ENCODE data around the gene UBAC2.

The UBAC2 gene

DNA sequence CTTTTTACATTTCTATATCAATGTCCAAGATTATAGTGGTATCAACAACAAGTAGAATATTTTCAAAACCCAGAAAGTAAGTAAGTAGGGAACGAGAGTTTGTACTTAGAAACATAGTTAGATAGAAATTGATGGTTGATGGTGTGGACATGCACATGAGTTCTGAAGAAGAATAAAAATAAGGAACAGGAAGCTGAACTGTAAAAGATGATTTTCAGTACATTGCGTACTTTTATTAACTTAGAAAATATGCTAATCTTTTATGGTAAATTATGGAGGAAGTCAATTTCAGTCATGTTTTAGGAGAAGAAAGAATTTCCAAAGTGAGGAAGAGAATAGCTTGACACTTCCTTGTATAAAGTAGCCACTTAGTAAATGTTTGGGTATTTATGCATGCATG is 69.9 kb downstream of the UBAC2 start:
- Histone ChIP-seq H3K27me3 (ENCODE audit: control insufficient read depth, insufficient read depth, low read length) (no peaks in the 10 kb centered on the region), H3K9me3 (ENCODE audit: control insufficient read depth, low read length) (no peaks in the 10 kb centered on the region), H3K4me3 (ENCODE audit: low read length) (no peak overlapping the region), H3K4me1 (ENCODE audit: control insufficient read depth, insufficient read depth, low read length) (no peaks in the 10 kb centered on the region), H3K9ac (ENCODE audit: low read length) (no peak overlapping the region), H3K36me3 (ENCODE audit: control insufficient read depth, insufficient read depth, low read length) (no peaks in the 10 kb centered on the region)

- Histone ChIP-seq H3K27me3 (ENCODE audit: control insufficient read depth, insufficient read depth, low read length) (no peaks in the 10 kb centered on the region), H3K9ac (ENCODE audit: low read length) (no peak overlapping the region), H3K4me1 (ENCODE audit: control insufficient read depth, insufficient read depth, low read length) (no peaks in the 10 kb centered on the region), H3K36me3 (ENCODE audit: control insufficient read depth, insufficient read depth, low read length) (no peaks in the 10 kb centered on the region), H3K9me3 (ENCODE audit: control insufficient read depth, low read length) (no peaks in the 10 kb centered on the region), H3K4me3 (ENCODE audit: low read length) (no peak overlapping the region)
Observed at GRCh38 chr13:99271249-99271648, 70.6 kb downstream of the UBAC2 start.

- Histone ChIP-seq H3K4me3 (ENCODE audit: low read length) (no peak overlapping the region), H3K9ac (ENCODE audit: low read length) (no peak overlapping the region), H3K36me3 (ENCODE audit: control insufficient read depth, insufficient read depth, low read length) (no peaks in the 10 kb centered on the region), H3K27me3 (ENCODE audit: control insufficient read depth, insufficient read depth, low read length) (no peaks in the 10 kb centered on the region), H3K4me1 (ENCODE audit: control insufficient read depth, insufficient read depth, low read length) (no peaks in the 10 kb centered on the region), H3K9me3 (ENCODE audit: control insufficient read depth, low read length) (no peaks in the 10 kb centered on the region)
Observed at GRCh38 chr13:99272481-99272880, 71.8 kb downstream of the UBAC2 start.

GRCh38 chr13:99273128-99273527 is 72.5 kb downstream of the UBAC2 start:
- no peaks in the 10 kb centered on the region for H3K9me3 ChIP-seq (ENCODE audit: control insufficient read depth, low read length)
- no peaks in the 10 kb centered on the region for H3K4me1 ChIP-seq (ENCODE audit: control insufficient read depth, insufficient read depth, low read length)
- no peaks in the 10 kb centered on the region for H3K27me3 ChIP-seq (ENCODE audit: control insufficient read depth, insufficient read depth, low read length)
- no peaks in the 10 kb centered on the region for H3K36me3 ChIP-seq (ENCODE audit: control insufficient read depth, insufficient read depth, low read length)
- no peak overlapping the region for H3K9ac ChIP-seq (ENCODE audit: low read length)
- H3K4me3 ChIP-seq (ENCODE audit: low read length) = no peak overlapping the region

GRCh38 chr13:99275093-99275469 is 74.4 kb downstream of the UBAC2 start:
- Histone ChIP-seq H3K9me3 (ENCODE audit: control insufficient read depth, low read length) (no peaks in the 10 kb centered on the region), H3K27me3 (ENCODE audit: control insufficient read depth, insufficient read depth, low read length) (no peaks in the 10 kb centered on the region), H3K4me1 (ENCODE audit: control insufficient read depth, insufficient read depth, low read length) (peaks cover 7% of the 10 kb centered on the region), H3K9ac (ENCODE audit: low read length) (no peak overlapping the region), H3K4me3 (ENCODE audit: low read length) (no peak overlapping the region), H3K36me3 (ENCODE audit: control insufficient read depth, insufficient read depth, low read length) (no peaks in the 10 kb centered on the region)

DNA sequence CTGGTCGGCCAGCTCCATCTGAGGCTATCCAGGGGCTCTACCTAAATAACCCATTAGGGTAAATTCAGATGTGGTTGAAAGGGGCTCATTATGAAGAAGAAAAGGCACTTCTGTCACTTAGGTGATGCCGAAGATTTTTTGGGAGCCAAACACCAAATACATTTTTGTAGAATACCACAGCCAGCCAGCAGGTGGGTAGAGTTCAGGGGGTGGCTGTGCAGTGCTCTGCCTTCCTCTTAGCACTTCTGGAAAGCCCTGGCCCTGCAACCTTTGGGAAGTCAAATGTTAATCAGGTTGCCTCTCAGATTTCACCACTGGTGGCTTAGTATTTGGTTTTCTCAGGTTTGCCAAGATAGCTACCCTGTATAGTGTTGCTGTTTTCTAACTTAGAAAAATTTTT is 76.1 kb downstream of the UBAC2 start:
- no peak overlapping the region for H3K9ac ChIP-seq (ENCODE audit: low read length)
- no peaks in the 10 kb centered on the region for H3K27me3 ChIP-seq (ENCODE audit: control insufficient read depth, insufficient read depth, low read length)
- H3K36me3 ChIP-seq (ENCODE audit: control insufficient read depth, insufficient read depth, low read length) = no peaks in the 10 kb centered on the region
- no peaks in the 10 kb centered on the region for H3K9me3 ChIP-seq (ENCODE audit: control insufficient read depth, low read length)
- H3K4me1 ChIP-seq (ENCODE audit: control insufficient read depth, insufficient read depth, low read length) = peaks cover 11% of the 10 kb centered on the region
- no peak overlapping the region for H3K4me3 ChIP-seq (ENCODE audit: low read length)

DNA sequence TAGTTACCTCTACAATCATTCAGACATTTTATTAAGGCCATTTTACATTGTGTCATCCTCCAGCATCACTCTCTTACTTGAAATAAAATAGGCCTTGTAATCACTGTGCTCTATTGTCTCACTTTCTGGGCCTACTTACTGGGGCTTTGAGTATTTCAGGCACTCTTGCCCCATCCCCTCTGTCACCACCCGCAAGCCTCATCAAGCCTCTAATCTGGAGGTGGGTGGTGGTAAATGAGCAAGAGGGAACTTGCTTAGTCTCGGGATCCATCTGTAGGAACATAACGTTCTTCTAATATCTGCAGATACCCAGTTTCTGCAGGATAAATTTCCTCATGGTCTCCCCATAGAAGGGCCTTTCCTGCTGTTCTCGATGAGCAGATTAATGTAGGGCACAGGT is 77.0 kb downstream of the UBAC2 start:
- no peaks in the 10 kb centered on the region for H3K36me3 ChIP-seq (ENCODE audit: control insufficient read depth, insufficient read depth, low read length)
- H3K4me1 ChIP-seq (ENCODE audit: control insufficient read depth, insufficient read depth, low read length) = peaks cover 11% of the 10 kb centered on the region
- H3K9ac ChIP-seq (ENCODE audit: low read length) = no peak overlapping the region
- H3K27me3 ChIP-seq (ENCODE audit: control insufficient read depth, insufficient read depth, low read length) = no peaks in the 10 kb centered on the region
- no peak overlapping the region for H3K4me3 ChIP-seq (ENCODE audit: low read length)
- H3K9me3 ChIP-seq (ENCODE audit: control insufficient read depth, low read length) = no peaks in the 10 kb centered on the region

DNA sequence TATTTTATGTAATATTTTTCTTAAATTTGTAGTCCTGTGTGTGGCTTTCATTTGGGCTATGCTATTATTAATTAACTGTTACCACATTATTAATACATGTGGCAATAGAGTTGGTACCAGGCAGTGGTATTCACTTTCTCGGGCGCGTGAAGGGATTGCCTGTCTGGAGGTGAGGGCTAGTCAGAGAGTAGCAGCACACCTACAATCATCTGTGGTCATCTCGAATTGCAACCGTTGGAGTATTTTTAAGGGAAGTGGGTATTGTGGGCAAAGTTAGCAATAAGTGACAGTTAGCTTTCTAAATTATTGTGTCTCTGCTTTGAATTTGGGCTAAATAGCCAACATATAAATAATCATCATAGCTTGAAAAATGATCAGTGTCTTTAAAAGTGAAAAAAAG is 77.5 kb downstream of the UBAC2 start:
- H3K4me3 ChIP-seq (ENCODE audit: low read length) = no peak overlapping the region
- peaks cover 11% of the 10 kb centered on the region for H3K4me1 ChIP-seq (ENCODE audit: control insufficient read depth, insufficient read depth, low read length)
- no peaks in the 10 kb centered on the region for H3K27me3 ChIP-seq (ENCODE audit: control insufficient read depth, insufficient read depth, low read length)
- no peaks in the 10 kb centered on the region for H3K36me3 ChIP-seq (ENCODE audit: control insufficient read depth, insufficient read depth, low read length)
- H3K9me3 ChIP-seq (ENCODE audit: control insufficient read depth, low read length) = no peaks in the 10 kb centered on the region
- H3K9ac ChIP-seq (ENCODE audit: low read length) = no peak overlapping the region

- no peak overlapping the region for H3K4me3 ChIP-seq (ENCODE audit: low read length)
- no peak overlapping the region for H3K9ac ChIP-seq (ENCODE audit: low read length)
- no peaks in the 10 kb centered on the region for H3K36me3 ChIP-seq (ENCODE audit: control insufficient read depth, insufficient read depth, low read length)
- H3K9me3 ChIP-seq (ENCODE audit: control insufficient read depth, low read length) = no peaks in the 10 kb centered on the region
- no peaks in the 10 kb centered on the region for H3K27me3 ChIP-seq (ENCODE audit: control insufficient read depth, insufficient read depth, low read length)
- peaks cover 11% of the 10 kb centered on the region for H3K4me1 ChIP-seq (ENCODE audit: control insufficient read depth, insufficient read depth, low read length)
Observed at GRCh38 chr13:99278843-99279242, 78.2 kb downstream of the UBAC2 start.

DNA sequence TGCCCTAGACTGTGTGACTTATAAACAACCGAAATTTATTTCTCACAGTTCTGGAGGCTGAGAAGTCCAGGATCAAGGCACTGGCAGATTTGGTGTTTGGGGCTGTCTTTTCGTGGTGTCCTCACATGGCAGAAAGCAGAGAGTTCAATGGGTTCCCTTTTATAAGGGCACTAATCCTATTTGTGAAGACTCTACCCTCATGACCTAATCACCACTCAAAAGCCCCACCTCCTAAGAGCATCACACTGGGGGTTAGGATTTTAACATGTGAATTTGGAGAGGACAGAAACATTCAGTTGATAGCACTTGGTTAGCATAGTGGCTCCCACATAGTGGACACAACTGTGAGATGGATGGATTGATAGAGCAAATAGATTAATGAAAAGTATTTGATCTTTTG is 79.0 kb downstream of the UBAC2 start:
- Histone ChIP-seq H3K4me1 (ENCODE audit: control insufficient read depth, insufficient read depth, low read length) (peaks cover 11% of the 10 kb centered on the region), H3K9me3 (ENCODE audit: control insufficient read depth, low read length) (no peaks in the 10 kb centered on the region), H3K36me3 (ENCODE audit: control insufficient read depth, insufficient read depth, low read length) (no peaks in the 10 kb centered on the region), H3K9ac (ENCODE audit: low read length) (no peak overlapping the region), H3K4me3 (ENCODE audit: low read length) (no peak overlapping the region), H3K27me3 (ENCODE audit: control insufficient read depth, insufficient read depth, low read length) (no peaks in the 10 kb centered on the region)

DNA sequence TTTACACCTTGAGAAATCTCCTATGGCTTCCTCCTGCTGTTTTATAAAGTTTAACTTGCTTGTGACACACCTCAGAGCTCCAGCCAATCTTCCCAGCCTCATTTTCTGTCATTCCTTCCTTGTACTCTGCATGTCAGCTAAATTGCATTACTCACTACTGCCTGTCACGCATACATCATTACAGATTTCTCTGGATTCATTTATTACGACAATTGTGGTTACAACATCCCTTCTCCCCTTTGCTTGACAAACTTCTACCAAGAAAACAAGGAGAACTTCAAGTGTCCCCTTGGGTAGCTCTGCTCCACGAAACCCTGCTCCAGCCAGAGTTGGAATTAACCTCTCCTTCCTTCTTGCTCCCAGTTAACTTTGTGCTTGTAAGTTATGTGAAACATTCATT is 79.5 kb downstream of the UBAC2 start:
- no peaks in the 10 kb centered on the region for H3K9me3 ChIP-seq (ENCODE audit: control insufficient read depth, low read length)
- peaks cover 11% of the 10 kb centered on the region for H3K4me1 ChIP-seq (ENCODE audit: control insufficient read depth, insufficient read depth, low read length)
- no peaks in the 10 kb centered on the region for H3K27me3 ChIP-seq (ENCODE audit: control insufficient read depth, insufficient read depth, low read length)
- H3K4me3 ChIP-seq (ENCODE audit: low read length) = no peak overlapping the region
- H3K9ac ChIP-seq (ENCODE audit: low read length) = no peak overlapping the region
- no peaks in the 10 kb centered on the region for H3K36me3 ChIP-seq (ENCODE audit: control insufficient read depth, insufficient read depth, low read length)

GRCh38 chr13:99281811-99282263 is 81.2 kb downstream of the UBAC2 start:
- H3K9ac ChIP-seq (ENCODE audit: low read length) = no peak overlapping the region
- peaks cover 21% of the 10 kb centered on the region for H3K4me1 ChIP-seq (ENCODE audit: control insufficient read depth, insufficient read depth, low read length)
- H3K9me3 ChIP-seq (ENCODE audit: control insufficient read depth, low read length) = no peaks in the 10 kb centered on the region
- H3K4me3 ChIP-seq (ENCODE audit: low read length) = no peak overlapping the region
- no peaks in the 10 kb centered on the region for H3K36me3 ChIP-seq (ENCODE audit: control insufficient read depth, insufficient read depth, low read length)
- no peaks in the 10 kb centered on the region for H3K27me3 ChIP-seq (ENCODE audit: control insufficient read depth, insufficient read depth, low read length)
